ENCODE results near the gene ANP32A.

DNA sequence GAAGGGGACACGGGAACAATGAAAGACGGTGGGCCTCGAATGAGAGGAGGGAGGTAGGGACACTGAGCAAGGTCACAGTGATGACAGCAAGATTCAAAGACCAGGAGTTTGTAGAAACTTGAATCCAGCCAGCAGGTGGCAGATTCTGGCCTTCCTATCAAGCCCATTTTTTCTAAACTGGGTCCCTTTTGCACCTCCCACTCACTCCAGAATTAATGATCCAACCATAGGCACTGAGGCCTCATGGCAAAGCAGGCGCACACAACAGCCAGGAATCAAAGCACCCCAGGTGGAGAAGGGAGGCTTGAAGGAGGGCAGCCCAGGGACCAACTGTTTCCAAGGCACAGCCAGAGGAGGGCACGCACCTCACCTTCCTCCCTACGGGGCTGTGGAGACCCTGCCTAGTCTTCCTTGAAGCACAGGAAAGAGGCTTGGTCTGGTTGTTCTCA lies 90.2 kb downstream of the ANP32A start:
- TF ChIP-seq POLR2AphosphoS5 (IDR thresholded peaks at IDR 0.05; ENCODE audit: low read depth, low read length) (no peak), TAF1 (IDR thresholded peaks at IDR 0.05; ENCODE audit: borderline replicate concordance, insufficient read depth, low read length) (no peak)
- TF ChIP-seq, protein P1, sequence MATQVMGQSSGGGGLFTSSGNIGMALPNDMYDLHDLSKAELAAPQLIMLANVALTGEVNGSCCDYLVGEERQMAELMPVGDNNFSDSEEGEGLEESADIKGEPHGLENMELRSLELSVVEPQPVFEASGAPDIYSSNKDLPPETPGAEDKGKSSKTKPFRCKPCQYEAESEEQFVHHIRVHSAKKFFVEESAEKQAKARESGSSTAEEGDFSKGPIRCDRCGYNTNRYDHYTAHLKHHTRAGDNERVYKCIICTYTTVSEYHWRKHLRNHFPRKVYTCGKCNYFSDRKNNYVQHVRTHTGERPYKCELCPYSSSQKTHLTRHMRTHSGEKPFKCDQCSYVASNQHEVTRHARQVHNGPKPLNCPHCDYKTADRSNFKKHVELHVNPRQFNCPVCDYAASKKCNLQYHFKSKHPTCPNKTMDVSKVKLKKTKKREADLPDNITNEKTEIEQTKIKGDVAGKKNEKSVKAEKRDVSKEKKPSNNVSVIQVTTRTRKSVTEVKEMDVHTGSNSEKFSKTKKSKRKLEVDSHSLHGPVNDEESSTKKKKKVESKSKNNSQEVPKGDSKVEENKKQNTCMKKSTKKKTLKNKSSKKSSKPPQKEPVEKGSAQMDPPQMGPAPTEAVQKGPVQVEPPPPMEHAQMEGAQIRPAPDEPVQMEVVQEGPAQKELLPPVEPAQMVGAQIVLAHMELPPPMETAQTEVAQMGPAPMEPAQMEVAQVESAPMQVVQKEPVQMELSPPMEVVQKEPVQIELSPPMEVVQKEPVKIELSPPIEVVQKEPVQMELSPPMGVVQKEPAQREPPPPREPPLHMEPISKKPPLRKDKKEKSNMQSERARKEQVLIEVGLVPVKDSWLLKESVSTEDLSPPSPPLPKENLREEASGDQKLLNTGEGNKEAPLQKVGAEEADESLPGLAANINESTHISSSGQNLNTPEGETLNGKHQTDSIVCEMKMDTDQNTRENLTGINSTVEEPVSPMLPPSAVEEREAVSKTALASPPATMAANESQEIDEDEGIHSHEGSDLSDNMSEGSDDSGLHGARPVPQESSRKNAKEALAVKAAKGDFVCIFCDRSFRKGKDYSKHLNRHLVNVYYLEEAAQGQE (IDR thresholded peaks at IDR 0.05; ENCODE audit: insufficient read depth in 1 of 2, low read depth in 2 of 2, low read length in 2 of 2): no peak
